ENCODE measurements around the gene SON. TPM values are rescaled to one million over a fixed set of nuclear protein-coding genes. Genes with fewer than 3 reads are reported as not detected.
A peak's percentile ranks its signal among the peaks of the same experiment; 100 is the strongest.
"Not testable (repeated sequence)": the region's sequence is repeated elsewhere in the genome, so short reads cannot be mapped to it uniquely, and the experiment has no call there.

Gene SON
- polyA plus RNA-seq, 1 donor from 2014 or later: 699 TPM

- peaks cover 0 to 2% (median 0%) of the 10 kb centered on the region in 3 donors for H3K9me3 Mint-ChIP-seq
- no peak overlapping the region for H3K4me3 Mint-ChIP-seq
- H3K27ac Mint-ChIP-seq: peak overlapping the region; percentile 34 to 64 (median 63)
- H3K4me1 Mint-ChIP-seq: peaks cover 10 to 24% (median 14%) of the 10 kb centered on the region in 3 donors
- H3K27me3 Mint-ChIP-seq: no peaks in the 10 kb centered on the region
- H3K36me3 Mint-ChIP-seq: peaks cover 18% of the 10 kb centered on the region
Measured at GRCh38 chr21:33552999-33553598, 10.3 kb downstream of the SON start.

GRCh38 chr21:33554236-33554981 lies 11.6 kb downstream of the SON start:
- H3K9me3 Mint-ChIP-seq: peaks cover 0 to 2% (median 0%) of the 10 kb centered on the region in 3 donors
- H3K27me3 Mint-ChIP-seq: no peaks in the 10 kb centered on the region
- H3K4me3 Mint-ChIP-seq: peak overlapping the region in 2 of 4 donors; percentile 25 to 55
- peaks cover 21% of the 10 kb centered on the region for H3K36me3 Mint-ChIP-seq
- H3K27ac Mint-ChIP-seq: peak overlapping the region in 2 of 3 donors; percentile 27 to 84
- H3K4me1 Mint-ChIP-seq: peaks cover 16 to 23% (median 16%) of the 10 kb centered on the region in 3 donors

GRCh38 chr21:33554982-33555344 lies 12.1 kb downstream of the SON start:
- Mint-ChIP-seq H3K36me3 (peaks cover 21% of the 10 kb centered on the region), H3K4me3 (peak overlapping the region in 1 of 4 donors; percentile 25), H3K27me3 (no peaks in the 10 kb centered on the region), H3K4me1 (peaks cover 16 to 23% (median 16%) of the 10 kb centered on the region in 3 donors), H3K9me3 (peaks cover 0 to 2% (median 0%) of the 10 kb centered on the region in 3 donors), H3K27ac (peak overlapping the region in 1 of 3 donors; percentile 16)

- Mint-ChIP-seq H3K36me3 (peaks cover 16% of the 10 kb centered on the region), H3K27ac (no peak overlapping the region)
Measured at GRCh38 chr21:33557447-33557846, 14.6 kb downstream of the SON start.

GRCh38 chr21:33558777-33559421 lies 16.1 kb downstream of the SON start:
- no peak overlapping the region for H3K27ac Mint-ChIP-seq

More at GRCh38 chr21:33557447-33557846, 14.6 kb downstream of the SON start:
- Mint-ChIP-seq H3K4me1 (peaks cover 15 to 26% (median 22%) of the 10 kb centered on the region in 3 donors), H3K4me3 (no peak overlapping the region), H3K9me3 (peaks cover 0 to 2% (median 0%) of the 10 kb centered on the region in 3 donors), H3K27me3 (no peaks in the 10 kb centered on the region)

GRCh38 chr21:33559813-33560212 lies 17.0 kb downstream of the SON start:
- Mint-ChIP-seq H3K4me3 (no peak overlapping the region), H3K4me1 (peaks cover 16 to 27% (median 21%) of the 10 kb centered on the region in 3 donors), H3K9me3 (peaks cover 0 to 2% (median 0%) of the 10 kb centered on the region in 3 donors), H3K27ac (no peak overlapping the region), H3K27me3 (no peaks in the 10 kb centered on the region), H3K36me3 (peaks cover 8% of the 10 kb centered on the region)

More at GRCh38 chr21:33558777-33559421, 16.1 kb downstream of the SON start:
- peaks cover 18 to 27% (median 25%) of the 10 kb centered on the region in 3 donors for H3K4me1 Mint-ChIP-seq
- H3K9me3 Mint-ChIP-seq: peaks cover 0 to 2% (median 0%) of the 10 kb centered on the region in 3 donors
- peaks cover 10% of the 10 kb centered on the region for H3K36me3 Mint-ChIP-seq
- peak overlapping the region in 1 of 4 donors; percentile 1 for H3K4me3 Mint-ChIP-seq
- H3K27me3 Mint-ChIP-seq: no peaks in the 10 kb centered on the region

GRCh38 chr21:33560965-33561364 lies 18.1 kb downstream of the SON start:
- H3K27me3 Mint-ChIP-seq: no peaks in the 10 kb centered on the region
- H3K36me3 Mint-ChIP-seq: peaks cover 8% of the 10 kb centered on the region
- no peak overlapping the region for H3K4me3 Mint-ChIP-seq
- H3K27ac Mint-ChIP-seq: peak overlapping the region in 2 of 3 donors; percentile 75 to 88
- peaks cover 12 to 22% (median 16%) of the 10 kb centered on the region in 3 donors for H3K4me1 Mint-ChIP-seq
- H3K9me3 Mint-ChIP-seq: peaks cover 0 to 2% (median 0%) of the 10 kb centered on the region in 3 donors

- Mint-ChIP-seq H3K9me3 (no peaks in the 10 kb centered on the region), H3K4me3 (no peak overlapping the region), H3K27ac (peak overlapping the region in 2 of 3 donors; percentile 75 to 88), H3K4me1 (peaks cover 12 to 18% (median 13%) of the 10 kb centered on the region in 3 donors), H3K36me3 (peaks cover 8% of the 10 kb centered on the region), H3K27me3 (no peaks in the 10 kb centered on the region)
Measured at GRCh38 chr21:33561373-33561772, 18.5 kb downstream of the SON start.

GRCh38 chr21:33562389-33562788 lies 19.6 kb downstream of the SON start:
- H3K36me3 Mint-ChIP-seq: peaks cover 5% of the 10 kb centered on the region
- H3K4me3 Mint-ChIP-seq: no peak overlapping the region
- H3K4me1 Mint-ChIP-seq: peaks cover 8 to 18% (median 9%) of the 10 kb centered on the region in 3 donors
- no peak overlapping the region for H3K27ac Mint-ChIP-seq
- no peaks in the 10 kb centered on the region for H3K9me3 Mint-ChIP-seq
- H3K27me3 Mint-ChIP-seq: no peaks in the 10 kb centered on the region

- Mint-ChIP-seq H3K4me1 (peaks cover 0 to 6% (median 4%) of the 10 kb centered on the region in 3 donors), H3K9me3 (no peaks in the 10 kb centered on the region), H3K27ac (no peak overlapping the region), H3K27me3 (no peaks in the 10 kb centered on the region), H3K4me3 (no peak overlapping the region), H3K36me3 (no peaks in the 10 kb centered on the region)
Measured at GRCh38 chr21:33566514-33566913, 23.7 kb downstream of the SON start.

- Mint-ChIP-seq H3K27me3 (no peaks in the 10 kb centered on the region), H3K4me1 (peaks cover 0 to 5% (median 4%) of the 10 kb centered on the region in 3 donors), H3K9me3 (no peaks in the 10 kb centered on the region), H3K27ac (no peak overlapping the region), H3K4me3 (no peak overlapping the region), H3K36me3 (peaks cover 2% of the 10 kb centered on the region)
Measured at GRCh38 chr21:33567914-33568313, 25.1 kb downstream of the SON start.

- H3K9me3 Mint-ChIP-seq: no peaks in the 10 kb centered on the region
- no peak overlapping the region for H3K27ac Mint-ChIP-seq
- peaks cover 0 to 4% (median 2%) of the 10 kb centered on the region in 3 donors for H3K4me1 Mint-ChIP-seq
- peaks cover 2% of the 10 kb centered on the region for H3K36me3 Mint-ChIP-seq
- no peaks in the 10 kb centered on the region for H3K27me3 Mint-ChIP-seq
- no peak overlapping the region for H3K4me3 Mint-ChIP-seq
Measured at GRCh38 chr21:33568448-33568847, 25.6 kb downstream of the SON start.

- H3K27me3 Mint-ChIP-seq: no peaks in the 10 kb centered on the region
- H3K36me3 Mint-ChIP-seq: peaks cover 2% of the 10 kb centered on the region
- no peaks in the 10 kb centered on the region for H3K4me1 Mint-ChIP-seq
- H3K9me3 Mint-ChIP-seq: no peaks in the 10 kb centered on the region
- no peak overlapping the region for H3K4me3 Mint-ChIP-seq
- H3K27ac Mint-ChIP-seq: no peak overlapping the region
Measured at GRCh38 chr21:33569991-33570390, 27.2 kb downstream of the SON start.

- Mint-ChIP-seq H3K4me3 (no peak overlapping the region), H3K27me3 (no peaks in the 10 kb centered on the region), H3K9me3 (no peaks in the 10 kb centered on the region), H3K27ac (peak overlapping the region in 1 of 3 donors; percentile 23), H3K4me1 (no peaks in the 10 kb centered on the region), H3K36me3 (peaks cover 2% of the 10 kb centered on the region)
Measured at GRCh38 chr21:33572350-33572749, 29.5 kb downstream of the SON start.

GRCh38 chr21:33576741-33577141 lies 33.9 kb downstream of the SON start:
- H3K36me3 Mint-ChIP-seq, H3K27ac Mint-ChIP-seq, H3K4me3 Mint-ChIP-seq, H3K9me3 Mint-ChIP-seq, H3K27me3 Mint-ChIP-seq, H3K4me1 Mint-ChIP-seq: not testable (repeated sequence)
